HG03108 (cell line): ENCODE results near the gene VSTM2A.
"Not testable (repeated sequence)": the region's sequence is repeated elsewhere in the genome, so short reads cannot be mapped to it uniquely, and the experiment has no call there.

Experiments
- ATAC-seq: cut with Tn5 transposase; IDR thresholded peaks from one replicate; pipeline ENCODE4 v1.9.1; 2021; ENCODE audit warnings: moderate library complexity; ENCODE audit not compliant: unreplicated experiment

The VSTM2A gene

GRCh38 chr7:54541669-54542625 lies at the start of gene VSTM2A:
Gene VSTM2A, plus strand, starts transcription at chr7:54542375. Its CDS starts 356 bp downstream, at chr7:54542731.
- ATAC-seq, result no peak

- ATAC-seq, result not testable (repeated sequence)
Observed at GRCh38 chr7:54504531-54504930, 37.6 kb upstream of the VSTM2A start.

GRCh38 chr7:54529568-54529967 lies 12.6 kb upstream of the VSTM2A start:
- no peak for ATAC-seq

- no peak for ATAC-seq
Observed at GRCh38 chr7:54538122-54538521, 4.1 kb upstream of the VSTM2A start.

- no peak for ATAC-seq
Observed at GRCh38 chr7:54543051-54543488, 895 bp downstream of the VSTM2A start.

- no peak for ATAC-seq
Observed at GRCh38 chr7:54544149-54544526, 2.0 kb downstream of the VSTM2A start.

- ATAC-seq, result no peak
Observed at GRCh38 chr7:54544527-54545240, 2.5 kb downstream of the VSTM2A start.

- ATAC-seq, result no peak
Observed at GRCh38 chr7:54545241-54545563, 3.0 kb downstream of the VSTM2A start.

- ATAC-seq, result no peak
Observed at GRCh38 chr7:54546081-54546985, 4.2 kb downstream of the VSTM2A start.

- ATAC-seq, result no peak
Observed at GRCh38 chr7:54546986-54547314, 4.8 kb downstream of the VSTM2A start.

GRCh38 chr7:54550471-54550870 lies 8.3 kb downstream of the VSTM2A start:
- ATAC-seq, result no peak

- no peak for ATAC-seq
Observed at GRCh38 chr7:54556121-54556520, 13.9 kb downstream of the VSTM2A start.

GRCh38 chr7:54559401-54559800 lies 17.2 kb downstream of the VSTM2A start:
- ATAC-seq, result no peak

- ATAC-seq, result no peak
Observed at GRCh38 chr7:54560198-54560597, 18.0 kb downstream of the VSTM2A start.

GRCh38 chr7:54560723-54561122 lies 18.5 kb downstream of the VSTM2A start:
- no peak for ATAC-seq

GRCh38 chr7:54563329-54563916 lies 21.2 kb downstream of the VSTM2A start:
- no peak for ATAC-seq

- ATAC-seq, result no peak
Observed at GRCh38 chr7:54565432-54565831, 23.3 kb downstream of the VSTM2A start.

- no peak for ATAC-seq
Observed at GRCh38 chr7:54581511-54581910, 39.3 kb downstream of the VSTM2A start.

GRCh38 chr7:54591404-54592386 lies 49.5 kb downstream of the VSTM2A start:
- no peak for ATAC-seq

GRCh38 chr7:54596747-54597146 lies 54.6 kb downstream of the VSTM2A start:
- ATAC-seq, result peak; percentile 72
